ENCODE measurements around the gene GMPPA.

The GMPPA gene

GRCh38 chr2:219522111-219523030 is 23.7 kb downstream of the GMPPA start:
- ATAC-seq = no peak

GRCh38 chr2:219523031-219523671 is 24.5 kb downstream of the GMPPA start:
- ATAC-seq = no peak

- ATAC-seq = no peak
These were observed 26.1 kb downstream of the GMPPA start for GRCh38 chr2:219524817-219525216.

GRCh38 chr2:219525533-219526232 is 27.0 kb downstream of the GMPPA start:
- ATAC-seq = no peak

- no peak for ATAC-seq
These were observed 27.8 kb downstream of the GMPPA start for GRCh38 chr2:219526320-219527075.

GRCh38 chr2:219527076-219527394 is 28.3 kb downstream of the GMPPA start:
- ATAC-seq = no peak

GRCh38 chr2:219527472-219527871 is 28.8 kb downstream of the GMPPA start:
- no peak for ATAC-seq

- ATAC-seq = peak; percentile 88 to 90
These were observed 31.6 kb downstream of the GMPPA start for GRCh38 chr2:219530048-219530963.

GRCh38 chr2:219531639-219532377 is 33.1 kb downstream of the GMPPA start:
- ATAC-seq = no peak

- ATAC-seq = no peak
These were observed 33.6 kb downstream of the GMPPA start for GRCh38 chr2:219532378-219532649.

GRCh38 chr2:219533930-219534661 is 35.4 kb downstream of the GMPPA start:
- ATAC-seq = no peak

- ATAC-seq = no peak
These were observed 37.7 kb downstream of the GMPPA start for GRCh38 chr2:219536425-219536824.

- ATAC-seq = no peak
These were observed 38.3 kb downstream of the GMPPA start for GRCh38 chr2:219536967-219537366.

- ATAC-seq = no peak
These were observed 39.2 kb downstream of the GMPPA start for GRCh38 chr2:219537657-219538488.

GRCh38 chr2:219538504-219538951 is 39.8 kb downstream of the GMPPA start:
- ATAC-seq = no peak

GRCh38 chr2:219538956-219539788 is 40.5 kb downstream of the GMPPA start:
- no peak for ATAC-seq

- ATAC-seq = no peak
These were observed 41.4 kb downstream of the GMPPA start for GRCh38 chr2:219539926-219540678.
